Testis (tissue), 3 donors: ENCODE data around the gene GPR15LG. TPM values are rescaled to one million over a fixed set of nuclear protein-coding genes. Genes with fewer than 3 reads are reported as not detected.

Source experiments
- DNase-seq: peaks from one replicate; pipeline ENCODE4 v3.0.0-alpha.2; 2019
- H3K27ac ChIP-seq, 2 donors: fragments of 200-600 bp; sonication (generic); one replicate each; pipeline ENCODE4 v1.5.1; 2019
- H3K27me3 ChIP-seq: fragments of 200-600 bp; sonication (generic); one replicate; pipeline ENCODE4 v1.5.1; 2019
- H3K36me3 ChIP-seq: fragments of 200-600 bp; sonication (generic); one replicate; pipeline ENCODE4 v1.5.1; 2017; ENCODE audit warnings: low read depth; ENCODE audit errors: missing control alignments
- H3K4me1 ChIP-seq: fragments of 200-600 bp; sonication (generic); one replicate; pipeline ENCODE4 v1.5.1; 2019
- H3K4me3 ChIP-seq, 2 donors: fragments of 200-600 bp; sonication (generic); one replicate each; pipeline ENCODE4 v1.5.1; 2017 to 2019
- H3K9me3 ChIP-seq: fragments of 200-600 bp; sonication (generic); one replicate; pipeline ENCODE4 v1.5.1; 2017
- CTCF ChIP-seq, 3 experiments: fragments of 450-650 bp in 2 of 3; fragments of 200-600 bp in 1 of 3; sonication (generic) in 1 of 3; IDR thresholded peaks; one replicate each; pipeline ENCODE4 v1.5.1; 2016 to 2019; ENCODE audit warnings: antibody characterized with exemption in 3 of 3, mild to moderate bottlenecking in 2 of 3, moderate library complexity in 1 of 3
- POLR2A ChIP-seq: fragments of 450-650 bp; IDR thresholded peaks from one replicate; pipeline ENCODE4 v1.6.1; 2017; ENCODE audit warnings: antibody characterized with exemption, mild to moderate bottlenecking, moderate library complexity
- WGBS, 2 donors: methylation state at CpG; one replicate each; pipeline ENCODE4 v1.1.5; 2018; 5-methylcytosine and 5-hydroxymethylcytosine counted together
- intact Hi-C: fragments of 100-400 bp; cut with DNase I; formaldehyde crosslinking; loops from one replicate; pipeline ENCODE4 v1.15.1; 2023; ENCODE audit warnings: low total_unique reads
- polyA plus RNA-seq: library from polyadenylated mRNA; stranded (reverse); fragments of 350-450 nt; fragmentation: Illumina TruSeq; extraction: RNeasy Lipid Tissue Mini Kit (QIAGEN cat#74804); gene quantifications from one replicate; pipeline ENCODE4 v1.2.3, GENCODE V29; 2014; ENCODE audit warnings: low read depth, low replicate concordance; ENCODE audit not compliant: insufficient read depth
- total RNA-seq, 2 donors: library from RNA; depleted of rRNA; stranded (reverse); fragments of >200 nt; gene quantifications; one replicate each; pipeline ENCODE4 v1.2.3, GENCODE V29; 2016

The GPR15LG gene
- total and polyA plus RNA-seq, 3 donors from 2014 or later, result not detected

GRCh38 chr10:84204610-84205009 is 31.0 kb downstream of the GPR15LG start:
- WGBS, 2 donors, result 85 to 90% methylated on average over 4 of the region's 4 CpGs
- DNase-seq, result no peak
- Histone ChIP-seq H3K9me3 (no peaks in the 10 kb centered on the region), H3K27me3 (no peaks in the 10 kb centered on the region), H3K36me3 (no peaks in the 10 kb centered on the region), H3K4me3 (no peak overlapping the region), H3K4me1 (no peaks in the 10 kb centered on the region), H3K27ac (no peak overlapping the region)
- TF ChIP-seq CTCF (IDR thresholded peaks at IDR 0.05) (no peak), POLR2A (no peak)
- intact Hi-C loops, result no loop called here

DNA sequence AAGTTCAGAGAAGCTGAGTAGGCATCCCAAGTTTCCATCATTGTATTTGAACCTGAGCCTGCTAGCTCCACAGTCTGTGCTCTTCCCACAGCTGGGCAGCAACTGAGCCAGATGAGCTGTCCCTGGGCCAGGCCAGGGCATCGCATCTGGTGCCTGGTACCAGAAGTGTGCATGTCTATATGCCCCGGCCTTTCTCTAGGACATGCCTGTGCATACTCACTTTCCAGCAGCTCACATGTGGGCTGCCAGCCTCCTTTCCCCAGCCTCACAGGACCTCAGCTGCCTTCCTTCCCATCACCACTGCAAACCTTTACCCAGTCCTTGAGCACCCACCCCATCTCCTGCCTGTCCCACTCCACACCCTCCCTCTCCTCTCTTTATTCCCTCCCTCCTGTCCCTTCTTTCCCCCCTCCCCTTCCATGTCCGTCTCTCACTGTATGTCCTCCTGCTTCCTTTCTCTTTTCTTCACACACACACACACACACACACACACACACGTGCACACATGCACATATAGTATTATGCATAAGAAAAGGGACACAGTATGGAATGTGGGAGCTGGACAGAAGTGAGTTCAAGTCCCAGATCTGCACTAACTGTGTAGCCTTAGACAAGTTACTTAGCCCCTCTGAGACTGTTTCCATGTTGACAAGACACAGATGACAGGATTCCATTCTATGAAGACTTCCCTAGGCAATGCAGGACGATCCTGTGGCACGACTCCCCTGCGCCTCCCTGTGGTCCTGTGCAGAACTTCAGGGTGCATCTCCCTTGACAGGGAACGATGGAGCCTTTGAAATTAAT is 31.6 kb downstream of the GPR15LG start:
- WGBS, 2 donors, result 40 to 54% methylated on average over 6 to 8 of the region's 8 CpGs
- intact Hi-C loops, result no loop called here
- Histone ChIP-seq H3K4me1 (no peaks in the 10 kb centered on the region), H3K36me3 (no peaks in the 10 kb centered on the region), H3K9me3 (no peaks in the 10 kb centered on the region), H3K4me3 (no peak overlapping the region), H3K27ac (no peak overlapping the region), H3K27me3 (no peaks in the 10 kb centered on the region)
- DNase-seq, result peak; percentile 72
- no peak for TF ChIP-seq POLR2A
- TF ChIP-seq CTCF (IDR thresholded peaks at IDR 0.05), result peak in 2 of 3 experiments; percentile 55 to 69

GRCh38 chr10:84205853-84206525 is 32.4 kb downstream of the GPR15LG start:
- Histone ChIP-seq H3K4me3 (no peak overlapping the region), H3K9me3 (no peaks in the 10 kb centered on the region), H3K36me3 (no peaks in the 10 kb centered on the region), H3K27me3 (no peaks in the 10 kb centered on the region), H3K27ac (no peak overlapping the region), H3K4me1 (no peaks in the 10 kb centered on the region)
- TF ChIP-seq POLR2A (no peak), CTCF (IDR thresholded peaks at IDR 0.05) (no peak)
- WGBS, 2 donors, result 76 to 85% methylated on average over 5 to 6 of the region's 6 CpGs
- intact Hi-C loops, result no loop called here
- DNase-seq, result no peak

- Histone ChIP-seq H3K27ac (no peak overlapping the region), H3K36me3 (no peaks in the 10 kb centered on the region), H3K4me3 (no peak overlapping the region), H3K27me3 (no peaks in the 10 kb centered on the region), H3K4me1 (no peaks in the 10 kb centered on the region), H3K9me3 (no peaks in the 10 kb centered on the region)
- WGBS, 2 donors, result 90% methylated on average over 6 to 10 of the region's 10 CpGs
- TF ChIP-seq POLR2A, result no peak
- TF ChIP-seq CTCF (IDR thresholded peaks at IDR 0.05), result no peak
- DNase-seq, result no peak
- intact Hi-C loops, result no loop called here
These were observed 34.4 kb downstream of the GPR15LG start for GRCh38 chr10:84208023-84208422.
